HL-60/S4 treated with retinoic acid at 250 ng/mL for 4 days and 3 days (cell line): ENCODE measurements around the gene ERVV-1.
"Not testable (repeated sequence)": the region's sequence is repeated elsewhere in the genome, so short reads cannot be mapped to it uniquely, and the experiment has no call there.

Experiments
- in situ Hi-C: fragments of 300-500 bp; cut with MboI; formaldehyde crosslinking; loops from 2 replicates; pipeline ENCODE4 v1.7.0; 2022; ENCODE audit warnings: low sequenced_read_pairs

ERVV-1 gene, protein sequence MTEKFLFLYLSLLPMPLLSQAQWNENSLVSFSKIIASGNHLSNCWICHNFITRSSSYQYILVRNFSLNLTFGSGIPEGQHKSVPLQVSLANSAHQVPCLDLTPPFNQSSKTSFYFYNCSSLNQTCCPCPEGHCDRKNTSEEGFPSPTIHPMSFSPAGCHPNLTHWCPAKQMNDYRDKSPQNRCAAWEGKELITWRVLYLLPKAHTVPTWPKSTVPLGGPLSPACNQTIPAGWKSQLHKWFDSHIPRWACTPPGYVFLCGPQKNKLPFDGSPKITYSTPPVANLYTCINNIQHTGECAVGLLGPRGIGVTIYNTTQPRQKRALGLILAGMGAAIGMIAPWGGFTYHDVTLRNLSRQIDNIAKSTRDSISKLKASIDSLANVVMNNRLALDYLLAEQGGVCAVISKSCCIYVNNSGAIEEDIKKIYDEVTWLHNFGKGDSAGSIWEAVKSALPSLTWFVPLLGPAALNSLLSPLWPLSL

DNA sequence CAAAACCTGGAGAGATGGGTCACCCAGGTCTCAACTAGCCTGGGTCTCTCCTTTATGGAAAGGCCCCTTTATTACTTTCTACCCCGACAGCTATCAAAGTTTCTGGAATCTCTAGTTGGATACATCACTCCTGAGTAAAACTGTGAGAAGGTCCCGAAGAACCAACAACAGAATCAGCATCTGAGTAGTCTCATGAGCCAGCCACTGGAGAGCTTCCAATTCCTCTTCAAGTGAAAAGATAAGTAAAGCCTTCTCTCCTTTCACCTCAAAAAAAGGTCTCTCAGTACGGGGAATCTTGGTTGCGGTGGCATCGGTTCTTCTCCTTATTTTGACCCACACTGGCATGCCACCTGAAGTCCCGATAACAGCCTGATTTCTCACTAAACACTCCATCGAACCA lies at the start of gene ERVV-1:
Gene ERVV-1 (plus strand): TSS at position 301 of the 400 bp plus-strand sequence. CDS start 170 bp downstream, outside the sequence.
- in situ Hi-C loops = no loop called here

DNA sequence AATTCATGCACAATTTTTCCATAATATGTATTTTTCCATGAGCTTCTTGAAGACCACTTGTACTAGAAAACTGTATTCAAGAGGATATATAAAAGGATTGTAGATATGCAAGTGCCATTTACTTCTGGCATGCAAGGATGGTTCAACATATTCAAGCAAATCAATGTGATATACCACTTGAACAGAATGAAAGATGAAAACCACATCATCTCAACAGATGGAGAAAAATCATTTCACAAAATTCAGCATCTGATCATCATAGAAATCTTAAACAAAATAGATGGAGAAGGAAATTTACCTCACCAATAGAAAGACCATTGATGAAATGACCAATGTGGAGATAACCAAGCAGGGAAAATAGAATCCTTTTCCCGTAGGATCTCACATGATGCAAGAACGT lies 45.9 kb upstream of the ERVV-1 start:
- in situ Hi-C loops = no loop called here

DNA sequence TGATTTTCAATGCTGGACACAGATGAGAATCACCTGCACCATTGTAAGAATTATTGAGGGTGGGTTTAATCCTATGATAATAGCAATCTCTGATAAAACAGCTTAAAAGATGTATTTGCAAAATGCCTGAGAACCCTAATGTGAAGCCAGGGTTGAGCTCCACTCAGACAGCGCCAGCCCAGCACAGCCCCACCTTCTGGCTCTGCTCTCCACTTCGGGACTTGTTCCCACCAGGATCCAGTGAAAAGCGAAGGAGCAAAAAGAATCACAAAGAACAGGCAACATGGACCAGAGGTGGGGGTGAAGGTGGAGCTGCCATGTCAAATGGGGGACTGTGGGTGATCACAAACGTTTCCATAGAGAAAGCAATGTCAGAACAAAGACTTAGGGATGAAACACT lies 32.4 kb upstream of the ERVV-1 start:
- in situ Hi-C loops = no loop called here

DNA sequence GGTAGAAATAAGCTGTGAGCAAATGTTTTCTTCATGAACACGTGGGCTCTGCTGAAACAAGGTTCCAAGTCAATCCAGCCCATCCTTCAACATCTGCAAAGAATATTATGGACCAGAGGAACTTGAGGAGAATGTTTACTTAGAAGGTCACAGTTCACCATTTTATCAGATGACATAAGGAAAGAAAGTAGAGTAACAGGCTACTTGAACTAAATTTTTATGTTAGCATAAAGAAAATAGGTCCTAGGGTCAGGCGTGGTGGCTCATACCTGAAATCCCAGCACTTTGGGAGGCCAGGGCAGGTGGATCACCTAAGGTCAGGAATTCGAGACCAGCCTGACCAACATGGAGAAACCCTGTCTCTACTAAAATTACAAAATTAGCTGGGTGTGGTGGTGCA lies 30.6 kb upstream of the ERVV-1 start:
- in situ Hi-C loops = not testable (repeated sequence)

DNA sequence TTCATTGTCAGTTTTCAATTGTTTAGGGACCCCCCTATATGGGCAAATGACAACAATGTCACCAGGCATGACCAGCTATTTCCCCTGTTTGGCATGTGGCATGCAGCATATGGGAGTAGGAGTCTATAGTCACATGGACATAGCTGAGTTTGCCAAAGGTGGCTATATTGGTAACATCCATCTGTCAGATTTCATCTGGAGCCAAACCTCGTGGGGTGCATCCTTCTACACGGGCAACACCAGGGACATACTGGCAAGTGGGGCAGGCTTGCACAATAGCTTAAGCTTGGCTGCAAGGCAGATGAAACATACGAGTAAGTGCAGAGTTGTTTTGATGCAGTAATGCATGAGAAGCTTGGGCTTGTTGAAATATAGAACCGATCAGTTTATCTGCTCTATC lies 26.5 kb upstream of the ERVV-1 start:
- in situ Hi-C loops = no loop called here

DNA sequence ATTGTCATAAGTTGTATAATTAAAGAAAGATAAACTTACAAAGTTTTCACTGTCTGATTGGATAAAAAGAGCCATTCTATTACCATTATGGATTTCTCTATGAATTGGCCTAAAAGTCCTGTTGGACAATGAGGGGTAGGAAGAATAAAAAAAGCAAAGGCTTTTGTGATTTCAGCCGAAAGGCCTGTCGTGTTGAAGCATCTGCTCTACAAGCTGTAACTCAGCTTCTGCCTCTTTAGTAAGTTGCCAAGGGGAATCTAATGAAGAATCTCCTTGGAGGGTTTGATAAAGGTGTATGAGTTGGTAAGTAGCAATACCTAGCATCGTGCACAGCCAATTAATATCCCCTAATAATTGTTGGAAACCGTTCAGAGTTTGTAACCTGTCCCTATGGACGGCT lies 25.2 kb upstream of the ERVV-1 start:
- in situ Hi-C loops = no loop called here

DNA sequence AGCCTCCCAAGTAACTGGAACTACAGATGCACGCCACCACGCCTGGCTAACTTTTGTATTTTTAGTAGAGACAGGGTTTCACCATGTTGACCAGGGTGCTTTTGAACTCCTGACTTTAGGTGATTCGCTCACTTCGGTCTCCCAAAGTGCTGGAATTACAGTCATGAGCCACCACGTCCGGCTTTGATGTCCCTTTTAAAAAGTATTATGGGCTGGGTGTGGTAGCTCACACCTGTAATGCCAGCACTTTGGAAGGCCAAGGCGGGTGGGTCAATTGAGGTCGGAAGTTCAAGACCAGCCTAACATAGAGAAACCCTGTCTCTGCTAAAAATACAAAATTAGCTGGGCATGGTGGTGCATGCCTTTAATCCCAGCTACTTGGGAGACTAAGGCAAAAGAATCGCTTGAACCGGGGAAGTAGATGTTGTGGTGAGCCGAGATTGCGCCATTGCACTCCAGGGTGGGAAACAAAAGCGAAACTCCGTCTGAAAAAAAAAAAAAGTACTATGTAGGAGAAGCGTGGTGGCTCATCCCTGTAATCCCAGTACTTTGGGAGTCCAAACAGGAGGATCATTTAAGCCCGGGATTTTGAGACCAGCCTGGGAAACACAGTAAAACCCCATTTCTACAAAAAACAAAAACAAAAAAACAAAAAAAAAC lies 22.8 kb upstream of the ERVV-1 start:
- in situ Hi-C loops = no loop called here

DNA sequence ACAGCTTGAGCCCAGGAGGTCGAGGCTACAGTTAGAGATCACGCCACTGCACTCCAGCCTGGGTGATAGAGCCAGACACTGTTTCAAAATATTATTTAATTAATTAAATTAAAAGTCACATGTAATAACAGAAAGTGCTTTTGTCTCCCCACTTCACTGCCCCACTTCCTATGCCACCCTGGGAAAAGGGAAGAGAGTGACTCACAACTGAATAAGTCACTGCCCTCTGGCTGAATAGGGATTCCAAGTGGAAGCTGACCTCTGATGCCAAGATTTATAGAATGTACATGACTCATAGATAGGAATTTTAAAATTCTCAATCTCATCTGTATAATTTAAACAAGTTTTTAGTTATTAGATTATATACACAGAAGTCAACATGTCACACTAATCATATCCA lies 22.2 kb upstream of the ERVV-1 start:
- in situ Hi-C loops = no loop called here

DNA sequence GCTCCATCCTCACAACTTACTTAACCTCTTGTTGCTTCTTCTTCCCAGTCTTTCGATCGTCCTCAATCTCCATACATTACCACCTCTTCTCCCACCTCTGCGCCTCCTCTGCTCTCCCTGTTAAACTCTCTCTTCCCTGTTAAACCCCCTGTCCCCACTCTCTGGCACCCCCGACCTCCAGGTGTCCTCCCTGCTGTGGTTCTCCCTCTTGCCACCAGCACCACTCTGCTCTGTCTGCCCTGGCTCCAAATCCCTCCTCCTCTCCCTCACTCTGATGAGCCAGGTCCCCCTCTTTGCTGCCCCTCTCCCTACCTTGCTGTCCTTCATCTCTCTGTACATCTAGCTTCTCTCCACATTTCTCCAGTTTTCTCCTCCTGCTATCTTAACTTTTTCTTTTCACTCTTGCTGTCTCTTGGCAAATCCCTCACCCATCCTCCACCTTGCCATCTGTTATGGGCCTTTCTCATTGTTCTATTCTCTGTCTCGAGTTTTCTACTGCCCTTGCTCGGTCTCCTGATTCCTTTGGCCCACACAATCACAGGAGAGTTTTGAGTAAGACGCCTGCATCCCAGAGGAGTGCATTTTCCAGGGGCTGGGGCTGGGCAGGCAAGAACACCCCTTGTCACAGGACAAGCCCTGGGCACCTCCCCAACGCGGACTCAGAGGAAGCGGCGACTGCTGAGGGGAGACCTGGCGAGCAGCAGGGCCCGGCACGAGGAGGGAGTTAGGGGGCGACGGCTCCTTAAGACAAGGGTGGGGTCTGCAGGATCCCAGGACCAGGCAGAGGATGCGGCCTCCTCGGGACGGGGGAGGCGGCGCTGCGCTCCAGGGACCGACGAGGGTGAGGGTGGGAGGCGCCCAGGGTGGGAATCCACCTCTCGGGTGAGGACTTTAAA lies 21.4 kb upstream of the ERVV-1 start:
- in situ Hi-C loops = no loop called here

DNA sequence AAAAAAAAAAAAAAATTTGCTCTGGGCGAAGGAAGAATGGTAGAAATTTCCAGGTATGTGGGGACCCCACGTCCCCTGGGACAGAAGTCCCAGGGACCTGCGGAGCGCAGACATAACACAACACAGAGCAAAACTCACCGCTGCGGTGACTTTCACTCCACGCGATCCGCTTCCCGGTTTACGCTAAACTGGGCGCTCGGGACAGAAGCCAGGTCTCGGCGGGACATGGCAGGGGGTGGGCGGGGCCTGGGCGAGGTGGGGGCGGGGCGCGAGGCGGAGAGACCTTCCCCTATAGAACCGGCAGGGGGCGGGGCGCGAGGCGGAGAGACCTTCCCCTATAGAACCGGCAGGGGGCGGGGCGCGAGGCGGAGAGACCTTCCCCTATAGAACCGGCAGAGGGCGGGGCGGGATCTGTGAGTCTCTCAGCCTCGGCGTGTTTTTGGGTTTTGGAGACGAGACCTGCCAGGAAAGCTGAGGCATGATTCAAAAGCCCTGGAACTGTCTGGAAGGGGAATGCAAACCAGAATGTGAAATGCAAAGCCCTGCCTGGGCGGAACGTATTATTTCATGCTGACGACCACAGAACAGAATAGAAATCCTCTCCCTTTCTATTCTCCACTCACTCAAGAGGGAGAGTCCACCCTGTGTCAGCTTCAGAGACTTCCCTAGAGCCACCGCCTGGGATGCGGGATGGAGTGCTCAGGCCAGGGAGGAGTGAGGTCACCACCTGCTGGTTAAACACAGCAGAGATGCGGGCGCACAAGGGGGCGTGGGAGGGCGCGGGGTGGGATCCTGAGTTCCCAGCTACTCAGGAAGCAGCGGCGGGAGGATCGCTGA lies 20.2 kb upstream of the ERVV-1 start:
- in situ Hi-C loops = no loop called here

DNA sequence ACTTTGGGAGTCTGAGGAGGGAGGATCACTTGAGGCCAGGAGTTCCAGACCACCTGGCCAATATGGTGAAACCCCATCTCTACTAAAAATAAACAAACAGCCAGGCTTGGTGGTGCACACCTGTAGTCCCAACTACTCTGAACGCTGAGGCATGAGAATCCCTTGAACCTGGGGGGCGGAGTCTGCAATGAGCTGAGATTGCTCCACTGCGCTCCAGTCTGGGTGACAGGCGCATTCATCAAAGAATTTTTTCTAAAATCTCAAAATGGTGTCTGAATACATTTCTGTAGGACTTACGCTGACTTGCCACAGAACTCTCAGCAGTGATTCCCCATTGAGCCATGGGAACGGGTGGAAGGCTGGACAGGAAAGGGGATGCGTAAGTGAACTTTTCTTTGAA lies 18.0 kb upstream of the ERVV-1 start:
- in situ Hi-C loops = no loop called here

DNA sequence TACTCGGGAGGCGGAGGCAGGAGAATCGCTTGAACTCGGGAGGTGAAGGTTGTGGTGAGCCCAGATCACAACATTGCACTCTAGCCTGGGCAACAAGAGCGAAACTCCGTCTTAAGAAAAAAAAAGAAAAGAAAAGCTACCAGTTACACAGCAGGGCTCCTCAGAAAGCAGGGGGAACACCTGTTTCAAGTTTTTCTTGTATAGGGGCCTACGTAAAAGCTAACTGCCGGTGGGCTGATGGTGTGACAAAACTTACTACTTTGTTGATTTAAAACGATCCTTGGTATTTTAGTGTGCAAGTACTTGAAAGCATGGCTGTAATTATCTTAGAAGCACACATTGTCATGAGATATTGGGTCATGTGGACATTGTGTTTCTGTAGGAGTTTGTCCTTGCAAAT lies 15.7 kb upstream of the ERVV-1 start:
- in situ Hi-C loops = no loop called here

DNA sequence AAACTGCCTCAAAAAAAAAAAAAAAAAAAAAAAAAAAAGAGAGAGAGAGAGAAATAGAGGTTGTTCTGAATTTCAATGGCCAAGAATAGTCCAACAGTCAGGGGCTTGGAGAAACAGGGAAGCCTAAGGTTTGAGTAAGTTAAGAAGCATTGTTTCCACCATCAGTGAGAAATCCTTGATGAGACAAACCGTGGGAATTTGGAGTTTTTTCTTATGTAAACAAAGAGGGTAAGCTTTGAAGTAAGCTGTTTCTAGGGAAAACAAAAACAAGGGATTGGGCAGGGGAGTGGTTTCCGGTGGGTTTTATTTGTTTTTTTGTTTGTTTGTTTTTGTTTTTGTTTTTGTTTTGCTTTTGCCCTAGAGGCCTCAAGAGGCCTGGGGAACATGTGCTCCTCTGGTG lies 11.2 kb upstream of the ERVV-1 start:
- in situ Hi-C loops = no loop called here

DNA sequence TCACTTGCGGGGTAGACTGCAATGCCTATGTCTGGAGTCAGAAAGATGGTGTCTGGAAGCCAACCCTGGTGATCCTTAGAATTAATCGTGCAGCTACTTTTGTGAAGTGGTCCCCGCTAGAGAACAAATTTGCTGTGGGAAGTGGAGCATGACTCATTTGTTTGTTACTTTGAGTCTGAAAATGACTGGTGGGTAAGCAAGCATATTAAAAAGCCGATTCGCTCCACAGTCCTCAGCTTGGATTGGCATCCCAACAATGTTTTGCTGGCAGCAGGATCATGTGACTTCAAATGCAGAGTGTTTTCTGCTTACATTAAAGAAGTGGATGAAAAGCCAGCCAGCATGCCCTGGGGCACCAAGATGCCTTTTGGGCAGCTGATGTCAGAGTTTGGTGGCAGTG lies 9.5 kb upstream of the ERVV-1 start:
- in situ Hi-C loops = no loop called here

DNA sequence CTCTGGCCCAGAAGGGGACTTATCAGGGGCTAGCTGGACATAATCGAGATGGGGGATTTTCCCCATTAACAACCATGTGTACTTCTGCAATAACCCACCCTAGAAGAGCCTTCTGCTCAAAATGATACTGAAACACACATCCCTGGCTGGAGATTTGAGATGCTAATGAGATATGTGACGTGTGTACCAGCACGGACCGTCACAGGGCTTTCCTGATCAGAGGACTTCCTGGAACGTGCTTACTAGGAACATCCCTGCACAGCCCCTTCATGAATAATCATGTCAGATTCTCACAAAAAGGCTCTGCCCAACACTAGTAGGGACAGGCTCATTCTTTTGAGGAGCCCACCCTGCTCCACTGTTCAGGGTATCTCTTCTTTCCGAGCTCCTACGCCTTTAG lies 6.5 kb upstream of the ERVV-1 start:
- in situ Hi-C loops = no loop called here

DNA sequence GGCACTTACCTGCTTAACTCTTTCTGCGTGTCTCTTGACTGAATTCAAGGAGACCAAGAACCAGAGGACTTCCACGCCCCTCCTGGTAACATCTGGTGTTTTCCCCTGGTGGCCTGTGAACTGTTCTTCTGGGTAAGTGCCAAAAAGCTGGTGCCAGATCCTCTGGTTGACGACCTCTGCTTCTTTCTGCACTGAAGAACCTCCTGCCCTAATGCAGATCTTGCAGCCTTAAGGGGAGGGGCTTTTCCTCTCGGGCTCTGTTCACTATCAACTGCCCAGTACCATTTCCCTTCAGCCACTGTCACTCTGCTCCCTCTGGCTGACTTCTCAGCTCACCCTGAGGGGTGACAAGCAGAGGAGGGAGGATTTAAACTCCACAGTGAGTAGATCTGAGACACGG lies 6.1 kb upstream of the ERVV-1 start:
- in situ Hi-C loops = no loop called here

DNA sequence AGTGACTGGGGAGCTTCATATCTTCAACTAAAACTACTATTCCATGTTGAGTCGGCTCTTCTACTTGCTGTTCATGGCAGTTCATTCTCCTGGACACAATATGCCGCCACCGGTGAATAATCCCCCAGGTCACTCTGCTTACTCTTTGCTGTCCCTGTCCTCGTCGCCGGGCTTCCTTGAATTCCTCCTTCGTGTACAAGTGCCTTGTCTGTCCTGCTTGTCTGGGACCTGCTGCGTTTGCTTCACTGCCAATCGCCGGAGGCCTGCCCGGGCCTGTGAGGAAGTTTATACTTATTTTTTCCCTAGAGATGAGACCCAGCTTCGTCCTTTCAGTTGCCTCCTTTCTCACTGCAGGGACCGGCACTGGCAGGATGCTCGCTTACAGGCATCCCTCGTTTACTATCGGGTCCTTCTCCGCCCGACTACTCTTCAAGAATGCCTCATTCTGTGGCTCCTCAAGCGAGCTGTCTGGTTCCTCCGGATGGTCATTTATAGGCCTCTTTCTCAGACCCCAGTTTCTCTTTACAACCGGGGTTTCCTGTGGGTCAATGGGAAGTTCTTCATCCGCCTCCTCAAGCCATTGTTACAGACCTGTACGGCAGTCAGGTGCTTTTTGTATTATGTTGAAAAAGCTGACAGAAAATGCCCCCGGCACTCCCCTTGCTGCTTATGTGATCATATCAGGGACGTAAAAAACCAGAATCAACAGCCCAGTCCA lies 5.5 kb upstream of the ERVV-1 start:
- in situ Hi-C loops = no loop called here

DNA sequence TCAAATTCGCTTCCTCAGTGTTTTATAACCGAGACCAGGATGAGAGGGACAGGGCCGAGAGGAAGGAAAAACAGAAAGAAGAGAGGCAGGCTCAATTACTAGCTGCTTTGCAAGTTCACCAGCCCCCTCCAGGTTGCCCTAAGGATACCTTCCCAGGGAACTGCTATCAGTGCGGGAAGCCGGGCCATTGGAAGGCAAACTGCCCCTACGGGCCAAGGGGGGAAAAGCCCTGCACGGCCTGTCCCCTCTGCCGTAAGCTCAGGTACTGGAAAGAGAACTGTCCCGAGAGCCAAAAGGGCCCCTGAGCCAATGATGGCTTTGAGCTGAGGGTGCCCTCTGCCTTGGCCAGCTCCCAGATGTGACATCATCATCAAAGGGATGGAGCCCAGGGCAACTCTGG lies 3.2 kb upstream of the ERVV-1 start:
- in situ Hi-C loops = no loop called here

DNA sequence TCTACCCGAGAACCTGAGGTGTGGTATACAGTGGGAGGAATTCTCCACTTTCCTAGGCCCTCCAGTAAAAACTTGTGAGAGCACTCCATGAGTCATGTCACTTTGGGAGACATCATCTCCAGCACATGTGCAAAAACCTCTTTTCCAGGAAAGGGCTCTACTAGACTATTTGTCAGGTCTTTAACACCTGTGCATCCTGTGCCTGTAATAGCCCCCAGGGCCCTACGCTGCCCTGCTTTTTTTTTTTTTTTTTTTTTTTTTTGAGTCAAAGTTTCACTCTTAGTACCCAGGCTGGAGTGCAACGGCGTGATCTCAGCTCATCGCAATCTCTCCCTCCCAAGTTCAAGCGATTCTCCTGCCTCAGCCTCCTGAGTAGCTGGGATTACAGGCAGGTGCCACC lies 1.7 kb upstream of the ERVV-1 start:
- in situ Hi-C loops = no loop called here

DNA sequence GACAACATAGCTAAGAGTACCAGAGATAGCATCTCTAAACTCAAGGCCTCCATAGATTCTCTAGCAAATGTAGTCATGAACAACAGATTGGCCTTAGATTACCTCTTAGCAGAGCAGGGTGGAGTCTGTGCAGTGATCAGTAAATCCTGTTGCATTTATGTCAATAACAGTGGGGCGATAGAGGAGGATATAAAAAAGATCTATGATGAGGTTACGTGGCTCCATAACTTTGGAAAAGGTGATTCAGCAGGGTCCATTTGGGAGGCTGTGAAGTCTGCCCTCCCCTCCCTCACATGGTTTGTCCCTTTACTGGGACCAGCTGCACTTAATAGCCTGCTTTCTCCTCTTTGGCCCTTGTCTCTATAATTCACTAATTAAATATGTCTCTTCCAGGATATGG lies 1.4 kb downstream of the ERVV-1 start:
- in situ Hi-C loops = no loop called here
